NK-92 treated with Interleukin-12 subunit alpha and Interleukin-12 subunit beta, amount 100 ng/mL, for 24 hours (cell line): ENCODE results near the gene OSBPL5.

Experiments
- DNase-seq: peaks from one replicate; lab custom pipeline; 2025; lab: John Stamatoyannopoulos, UW

OSBPL5 gene

DNA sequence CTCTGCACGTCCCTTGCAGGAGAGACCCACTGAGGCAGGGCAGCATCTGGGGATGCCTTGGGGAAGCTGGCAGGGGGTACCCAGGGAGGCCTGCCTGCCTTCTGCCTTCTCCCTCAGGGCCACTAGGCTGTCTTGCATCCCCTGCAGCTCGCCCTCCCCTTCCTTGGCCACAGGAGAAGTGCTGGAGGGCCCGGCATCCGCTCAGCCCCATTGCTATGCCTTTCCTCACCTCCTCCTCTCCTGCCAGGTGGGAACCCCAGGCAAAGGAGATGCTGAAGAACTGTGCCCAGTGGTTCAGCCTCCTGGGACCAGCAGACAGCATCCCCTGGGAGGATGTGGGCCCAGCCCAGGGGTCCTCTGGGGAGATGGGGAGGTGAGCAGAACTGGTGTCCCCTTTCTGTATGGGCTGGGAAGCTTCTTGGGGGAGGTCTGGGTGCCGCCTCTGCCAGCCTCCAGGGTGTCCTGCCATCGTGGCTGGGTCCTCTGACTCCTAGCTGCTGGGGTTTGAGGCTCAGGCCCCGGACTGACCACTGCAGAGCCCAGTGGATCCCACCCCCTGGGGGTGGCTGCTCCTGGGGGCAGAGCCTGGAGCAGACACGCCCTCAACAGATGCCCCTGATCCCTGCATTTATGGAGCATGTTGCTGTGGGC is 32.9 kb upstream of the OSBPL5 start:
- DNase-seq, result no peak

DNA sequence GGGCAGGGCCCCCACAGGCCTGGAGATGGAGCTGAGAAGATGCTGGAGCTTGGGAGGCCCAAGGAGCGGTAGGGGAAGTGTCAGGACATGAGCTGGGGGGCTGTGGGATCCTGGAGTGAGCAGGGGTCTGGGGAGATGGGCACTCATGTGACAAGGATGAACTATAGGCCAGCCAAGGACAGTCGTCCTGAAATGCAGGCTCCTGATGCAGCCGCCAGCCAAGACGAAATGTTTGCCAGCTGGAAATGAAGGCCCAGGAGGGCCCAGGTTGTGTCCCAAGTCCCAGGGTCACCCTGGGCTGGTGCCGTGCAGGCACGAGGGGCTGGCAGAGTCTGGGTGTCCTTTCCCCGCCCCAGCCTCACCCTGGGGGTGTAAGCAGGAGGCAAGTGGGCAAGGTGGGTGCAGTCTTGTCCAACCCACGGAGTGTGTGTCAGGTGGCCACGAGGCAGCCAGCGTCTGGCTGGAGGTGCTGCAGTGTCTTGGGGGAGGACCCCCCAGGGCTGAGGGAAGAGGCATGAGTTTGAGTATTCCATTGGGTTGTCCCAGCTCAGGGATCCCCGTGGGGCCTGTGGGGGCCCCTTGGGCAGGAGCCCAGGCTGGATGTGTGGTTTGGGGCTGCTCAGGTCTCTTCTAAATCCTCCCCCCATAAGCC is 32.1 kb upstream of the OSBPL5 start:
- no peak for DNase-seq

DNA sequence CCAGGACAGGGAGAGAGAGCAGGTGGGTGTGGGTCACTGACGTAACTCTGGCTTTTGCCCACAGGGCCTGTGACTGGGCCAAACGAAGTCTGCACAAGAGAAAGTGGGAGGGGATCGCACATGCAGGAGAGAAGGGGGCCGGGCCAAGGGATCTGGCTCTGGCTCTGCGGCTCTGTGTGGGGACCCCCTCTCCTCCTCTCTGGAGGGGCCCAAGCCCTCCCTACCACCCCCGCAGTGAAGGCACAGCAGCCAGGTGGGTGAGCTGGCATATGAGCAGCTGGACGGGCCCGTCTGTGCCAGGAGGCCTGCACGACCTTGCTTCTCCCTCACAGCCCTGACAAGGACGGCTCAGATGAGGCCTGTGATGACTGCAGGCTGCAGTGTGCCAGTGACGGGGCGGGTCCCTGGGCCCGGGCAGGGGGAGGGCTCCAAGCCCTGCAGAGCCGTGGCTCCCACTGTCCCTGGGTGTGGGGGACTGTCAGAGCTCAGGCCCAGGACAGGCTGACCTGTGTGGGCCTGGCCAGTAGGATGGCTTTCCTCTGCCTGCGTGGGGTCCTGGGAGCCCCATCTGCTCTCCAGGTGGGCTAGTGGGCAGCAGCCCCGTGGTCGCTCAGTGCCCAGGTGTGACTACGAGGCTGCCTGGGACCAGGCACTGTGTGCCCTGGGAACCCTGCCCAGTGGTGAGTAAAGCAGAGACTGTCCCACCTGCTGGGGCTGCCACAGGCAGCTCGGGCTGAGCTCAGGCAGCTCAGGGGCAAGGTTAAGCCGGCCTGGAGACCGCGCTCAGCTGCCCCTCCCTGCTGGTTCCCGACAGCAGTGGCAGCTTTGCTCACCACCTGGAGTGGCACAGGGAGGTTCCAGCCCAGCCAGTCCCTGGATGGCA is 31.3 kb upstream of the OSBPL5 start:
- DNase-seq, result no peak

DNA sequence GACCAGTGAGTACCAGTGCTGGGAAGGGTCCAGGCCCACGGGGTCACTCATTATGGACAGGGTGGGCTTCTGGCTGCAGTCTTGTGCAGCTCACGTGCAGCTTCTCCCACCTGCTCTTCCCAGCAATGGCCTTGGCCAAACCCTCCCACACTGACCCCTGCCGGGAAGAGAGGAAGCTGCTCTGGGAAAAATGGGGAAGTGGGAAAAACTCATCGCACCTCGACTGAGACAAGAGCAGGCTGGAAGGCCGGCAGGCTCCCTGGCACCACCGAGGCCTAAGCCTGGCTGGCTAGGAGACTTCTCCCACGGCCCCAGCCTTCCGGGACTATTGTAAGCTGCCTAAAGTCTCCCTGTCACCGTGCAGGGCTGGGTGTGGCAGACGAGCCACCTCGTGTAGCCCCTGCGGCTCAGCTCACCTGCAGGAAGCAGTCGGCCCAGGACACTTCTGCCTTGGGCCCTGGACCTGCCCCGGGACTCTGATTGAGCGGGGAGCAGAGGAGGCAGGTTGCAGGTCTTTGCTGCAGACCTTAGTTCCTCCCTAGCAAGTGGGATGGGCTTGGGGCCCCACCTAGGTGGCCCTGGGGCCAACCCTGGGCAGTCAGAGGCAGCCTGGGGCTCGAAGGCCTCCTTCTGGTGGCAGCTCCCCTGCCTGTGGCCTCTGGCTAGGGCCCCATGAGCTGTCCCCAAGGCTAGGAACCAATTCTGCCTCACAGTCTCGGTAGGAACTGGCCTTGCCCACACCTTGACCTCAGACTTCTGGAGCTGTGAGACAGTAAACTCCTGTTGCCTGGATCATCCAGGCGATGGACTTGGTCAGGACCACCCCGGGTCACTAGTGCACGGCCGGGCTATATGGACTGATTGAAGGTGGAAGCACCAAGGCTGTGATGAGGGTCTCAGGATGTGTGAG is 30.4 kb upstream of the OSBPL5 start:
- DNase-seq, result no peak

DNA sequence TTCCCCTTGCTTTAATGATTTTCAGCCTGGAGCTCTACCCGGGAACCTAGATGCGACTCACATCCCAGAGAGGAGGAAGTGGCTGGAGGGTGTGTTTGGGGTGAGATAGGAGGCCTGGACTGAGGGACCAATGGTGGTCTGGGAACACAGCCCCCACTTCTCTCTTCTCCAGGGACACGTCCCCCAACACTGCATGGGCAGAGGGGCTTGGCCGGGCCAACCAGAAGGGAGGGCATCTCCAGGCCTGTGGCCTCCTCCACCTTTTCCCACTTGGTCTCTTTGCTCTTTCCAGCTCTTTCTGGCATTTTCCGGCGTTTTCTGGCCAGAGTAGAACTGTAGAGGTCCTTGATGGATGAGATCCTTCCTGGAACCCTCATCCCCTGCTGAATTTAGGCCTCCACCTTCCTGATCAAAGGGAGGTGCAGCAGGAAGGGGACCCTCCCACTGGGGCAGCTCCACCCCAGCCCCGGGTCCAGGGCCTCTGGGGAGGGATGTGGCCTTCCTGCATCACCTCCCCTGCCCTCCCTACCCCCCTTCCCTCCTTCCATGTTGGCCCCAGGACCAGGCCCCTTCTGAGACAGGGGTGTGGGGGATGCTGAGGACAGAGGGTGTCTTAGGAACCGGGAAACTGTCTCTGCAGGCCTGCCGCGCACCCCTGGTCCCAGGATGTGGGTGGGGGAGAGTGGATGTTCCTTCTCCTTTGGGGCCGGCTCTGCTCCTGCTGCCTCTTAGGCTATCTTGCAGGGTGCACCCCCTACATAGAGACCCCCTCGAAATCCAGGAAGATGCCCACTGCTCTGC is 29.1 kb upstream of the OSBPL5 start:
- DNase-seq, result no peak

DNA sequence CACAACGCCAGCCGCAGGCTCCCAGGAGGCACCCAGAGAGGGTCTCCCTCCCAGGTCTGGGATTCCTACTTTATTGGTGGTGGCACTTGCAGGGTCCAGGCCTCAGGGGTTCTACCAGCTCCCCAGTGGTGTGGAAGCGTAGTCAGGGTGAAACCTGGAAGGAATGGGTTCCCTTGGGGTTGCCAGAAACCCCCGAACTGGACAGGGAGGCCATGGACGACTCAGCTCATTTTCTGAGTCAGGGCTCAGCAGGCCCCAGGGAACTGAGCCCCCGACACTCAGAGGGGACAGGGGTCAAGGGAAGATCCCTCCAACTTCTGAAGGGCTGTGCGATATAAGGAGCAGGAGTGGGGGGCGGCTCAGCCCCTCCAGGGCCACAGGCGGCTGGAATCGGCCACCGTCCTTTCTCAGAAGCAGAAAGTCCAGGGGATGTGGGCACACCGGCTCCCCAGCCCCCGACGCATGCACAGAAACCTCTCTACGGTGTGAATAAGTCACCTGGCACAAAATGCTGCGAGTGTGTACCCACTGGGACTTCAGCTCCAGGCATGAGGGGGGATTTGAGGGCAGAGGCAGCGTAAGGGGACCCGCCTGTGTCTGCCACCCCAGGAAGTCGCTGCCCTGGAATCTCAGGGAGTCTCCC is 28.4 kb upstream of the OSBPL5 start:
- no peak for DNase-seq

DNA sequence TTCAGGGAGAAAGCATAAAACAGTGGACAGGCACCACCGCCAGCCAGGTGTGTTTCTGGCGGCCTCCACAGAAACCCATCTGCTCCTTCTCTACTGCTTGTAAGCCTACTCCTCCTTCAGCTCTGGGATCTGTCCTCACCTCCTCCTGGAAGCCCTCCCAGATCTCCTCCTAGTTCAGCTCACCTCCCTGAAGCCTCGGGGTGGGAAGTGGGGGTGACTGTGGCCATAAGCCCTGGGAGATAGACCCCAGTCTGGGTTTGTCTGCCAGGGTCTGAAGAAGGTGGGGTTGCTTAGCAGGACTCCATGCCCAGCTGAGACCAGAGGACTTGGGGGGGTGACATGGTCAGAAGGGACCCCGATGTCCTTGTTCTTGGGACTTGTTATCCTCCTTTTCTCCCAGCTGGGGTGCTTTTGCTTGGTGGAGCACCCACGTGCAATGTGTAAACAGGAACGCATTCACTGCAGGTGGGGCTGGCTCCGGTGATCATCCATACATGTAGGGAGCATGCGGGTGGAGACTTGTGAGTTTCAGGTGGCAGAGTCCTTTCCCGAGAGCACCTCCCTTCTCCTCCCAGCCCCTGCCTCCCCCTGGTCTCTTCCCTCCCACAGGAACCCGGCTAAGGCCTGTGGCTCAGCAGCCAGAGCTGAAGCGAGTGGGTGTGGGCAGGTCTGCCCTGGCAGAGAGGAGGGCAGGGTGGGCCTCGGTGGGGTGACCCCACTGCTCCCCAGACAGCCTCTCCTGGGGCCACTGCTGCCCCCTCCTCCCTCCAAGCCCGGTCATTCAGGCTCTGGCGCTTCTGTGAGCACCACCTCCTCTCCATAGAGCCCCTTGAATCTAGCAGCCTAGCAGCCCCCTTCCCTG is 27.6 kb upstream of the OSBPL5 start:
- DNase-seq, result no peak

DNA sequence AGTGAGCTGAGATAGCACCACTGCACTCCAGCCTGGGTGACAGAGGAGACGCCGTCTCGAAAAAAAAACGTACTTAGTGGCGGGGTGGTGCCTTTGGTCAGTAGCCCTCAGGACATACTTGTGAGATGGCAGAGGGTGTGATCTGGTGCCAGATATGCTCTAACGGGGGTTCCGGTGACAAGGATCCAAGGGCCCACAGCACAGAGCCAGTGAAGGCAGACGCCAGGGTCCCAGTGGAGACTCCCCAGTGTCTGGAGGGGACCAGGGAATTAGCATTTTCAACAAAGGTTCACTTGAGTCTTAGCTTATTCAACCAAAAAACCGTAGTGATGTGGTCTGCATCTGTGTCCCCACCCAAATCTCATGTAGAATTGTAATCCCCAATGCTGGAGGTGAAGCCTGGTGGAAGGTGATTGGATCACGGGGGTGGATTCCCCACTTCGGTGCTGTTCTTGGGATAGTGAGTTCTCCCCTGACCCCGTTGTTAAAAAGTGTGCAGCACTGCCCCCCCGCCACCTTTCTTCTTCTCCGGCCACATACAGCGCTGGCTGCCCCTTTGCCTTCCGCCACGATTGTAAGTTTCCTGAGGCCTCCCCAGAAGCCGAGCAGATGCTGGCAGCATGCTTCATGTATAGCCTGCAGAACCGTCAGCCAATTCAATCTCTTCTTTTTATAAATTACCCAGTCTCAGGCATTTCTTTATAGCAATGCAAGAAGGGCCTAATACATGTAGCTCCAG is 26.6 kb upstream of the OSBPL5 start:
- no peak for DNase-seq

DNA sequence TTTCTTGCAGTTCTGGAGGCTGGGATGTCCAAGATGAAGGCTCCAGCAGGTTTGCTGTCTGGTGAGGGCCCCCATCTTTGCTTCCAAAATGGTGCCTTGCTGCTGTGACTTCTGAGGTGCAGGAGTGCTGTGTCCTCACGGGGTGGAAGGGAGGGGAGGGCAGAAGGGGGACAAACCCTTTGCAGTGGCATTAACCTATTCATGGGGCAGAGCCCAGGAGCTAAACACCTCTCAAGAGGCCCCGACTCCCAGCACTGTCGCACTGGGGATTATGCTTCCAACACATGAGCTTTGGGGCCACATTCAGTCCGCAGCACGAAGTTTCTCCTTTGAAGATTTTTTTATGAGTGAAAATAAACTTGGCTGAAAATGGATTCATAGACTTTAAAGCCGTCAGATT is 25.5 kb upstream of the OSBPL5 start:
- no peak for DNase-seq

DNA sequence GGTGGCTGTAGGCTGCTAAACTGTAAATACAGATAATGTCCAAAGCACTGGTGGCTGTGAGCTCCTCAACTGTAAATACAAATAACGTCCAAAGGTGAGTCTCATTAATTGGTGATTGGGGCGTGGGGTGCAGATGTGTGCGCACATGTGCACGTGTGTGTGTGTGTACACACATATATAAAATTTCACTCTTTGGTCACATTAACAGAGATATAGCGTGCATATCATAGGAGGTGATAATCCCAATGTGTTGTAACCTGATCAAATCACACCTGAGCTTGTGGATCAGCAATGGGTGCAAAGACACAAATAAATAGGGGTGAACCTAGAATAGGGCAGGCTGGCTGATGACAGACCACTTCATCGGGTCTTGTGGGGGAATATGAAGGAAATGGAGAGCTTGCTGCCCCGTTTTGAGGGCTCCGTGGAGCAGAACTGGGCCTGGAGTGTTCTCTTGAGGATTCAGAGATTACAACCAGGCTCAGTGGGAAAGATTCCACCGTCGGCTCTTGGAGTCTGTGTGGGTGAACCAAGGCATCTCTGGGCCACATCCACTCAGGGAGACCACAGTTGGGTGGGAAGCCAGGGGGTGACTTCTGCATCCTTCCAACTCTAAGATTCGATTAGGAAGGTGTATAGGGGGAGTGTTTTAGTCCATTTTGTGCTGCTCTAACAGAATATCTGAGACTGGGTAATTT is 24.9 kb upstream of the OSBPL5 start:
- no peak for DNase-seq

DNA sequence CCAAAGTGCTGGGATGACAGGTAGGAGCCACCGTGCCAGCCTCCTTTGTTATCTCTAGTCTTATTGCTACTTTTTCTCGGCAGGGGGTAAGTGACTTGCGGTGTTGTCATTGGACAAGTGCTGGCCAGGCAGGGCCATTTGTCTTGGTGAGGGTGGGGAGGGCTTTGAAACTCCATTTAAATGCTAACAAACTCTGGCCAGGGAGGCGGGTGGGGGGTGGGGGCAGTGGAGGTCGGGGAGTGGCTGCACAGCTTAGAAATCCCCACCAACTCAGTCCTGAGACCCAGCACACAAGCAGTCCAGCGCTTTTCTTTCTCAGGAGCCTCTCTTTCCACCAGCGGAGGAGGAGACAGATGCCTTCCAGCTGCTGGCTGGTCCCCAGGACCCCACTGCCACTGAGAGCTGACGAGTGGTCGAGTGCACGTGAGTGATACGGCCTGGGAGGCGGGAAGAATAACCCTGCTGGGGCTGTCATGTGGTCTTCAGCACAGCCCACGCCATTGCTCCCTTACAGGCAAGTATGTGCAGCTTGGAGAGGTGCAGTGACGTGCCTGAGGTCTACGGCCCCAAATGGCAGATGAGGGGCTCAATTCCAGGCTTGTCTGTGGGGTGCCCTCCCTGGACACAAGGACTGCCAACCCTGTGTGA is 24.2 kb upstream of the OSBPL5 start:
- no peak for DNase-seq

DNA sequence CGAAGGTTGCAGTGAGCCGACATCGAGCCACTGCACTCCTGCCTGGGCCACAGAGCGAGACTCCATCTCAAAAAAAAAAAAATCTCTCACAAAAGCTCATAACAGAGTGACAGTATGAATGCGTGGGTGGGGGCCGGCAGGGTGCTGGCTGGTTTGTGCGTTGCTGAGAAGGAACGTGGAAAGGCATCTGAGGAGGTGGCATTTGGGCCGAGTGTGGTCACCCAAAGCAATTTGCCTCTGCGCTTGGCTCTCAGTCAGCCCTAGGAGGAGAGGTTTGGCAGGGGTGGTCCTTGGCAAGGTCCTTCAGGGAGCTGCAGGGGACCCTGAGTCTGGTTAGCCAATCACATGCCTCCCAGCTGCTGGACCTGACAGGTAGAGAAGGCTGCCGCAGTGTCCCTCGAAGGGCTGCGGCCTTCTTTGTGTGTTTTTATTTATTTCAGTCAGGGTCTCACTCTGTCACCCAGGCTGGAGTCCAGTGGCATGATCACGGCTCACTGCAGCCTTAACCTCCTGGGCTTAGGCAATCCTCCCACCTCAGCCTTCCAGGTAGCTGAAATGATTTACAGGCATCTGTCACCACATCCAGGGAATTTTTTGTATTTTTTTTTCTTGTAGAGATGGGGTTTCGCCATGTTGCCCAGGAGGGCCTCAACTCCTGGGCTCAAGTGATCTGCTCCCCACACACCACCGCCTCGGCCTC is 23.5 kb upstream of the OSBPL5 start:
- DNase-seq, result no peak

DNA sequence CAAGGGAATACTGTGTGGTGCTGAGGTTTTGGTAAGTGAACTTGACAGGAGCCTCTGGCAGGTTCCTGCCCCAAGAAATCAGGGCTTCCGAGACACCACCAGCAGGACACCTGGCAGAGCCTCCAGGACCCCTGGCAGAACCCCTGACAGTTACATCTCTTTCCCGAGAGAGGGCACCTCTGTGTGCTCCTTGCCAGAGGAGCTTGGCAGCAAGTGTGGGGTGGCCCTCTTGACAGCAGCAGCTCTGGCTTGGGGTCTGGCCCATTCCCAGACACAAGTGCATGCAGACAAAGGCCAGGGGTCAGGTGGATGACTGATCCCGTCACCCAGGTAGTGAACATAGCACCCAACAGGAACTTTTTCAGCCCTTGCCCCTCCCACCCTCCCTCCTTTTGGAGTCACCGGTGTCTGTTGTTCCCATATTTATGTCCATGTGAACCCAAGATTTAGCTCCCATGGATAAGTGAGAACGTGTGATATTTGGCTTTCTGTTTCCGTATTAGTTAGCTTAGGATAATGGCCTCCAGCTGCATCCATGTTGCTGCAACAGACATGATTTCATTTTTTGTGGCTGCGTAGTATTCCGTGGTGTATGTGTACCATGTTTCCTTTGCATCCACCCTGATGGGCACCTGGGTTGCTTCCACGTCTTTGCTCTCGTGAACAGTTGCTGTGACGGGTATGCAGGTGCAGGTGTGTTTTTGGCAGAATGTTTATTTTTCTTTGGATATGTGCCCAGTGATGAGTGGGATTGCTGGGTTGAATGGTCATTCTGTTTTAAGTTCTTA is 21.2 kb upstream of the OSBPL5 start:
- DNase-seq, result no peak

DNA sequence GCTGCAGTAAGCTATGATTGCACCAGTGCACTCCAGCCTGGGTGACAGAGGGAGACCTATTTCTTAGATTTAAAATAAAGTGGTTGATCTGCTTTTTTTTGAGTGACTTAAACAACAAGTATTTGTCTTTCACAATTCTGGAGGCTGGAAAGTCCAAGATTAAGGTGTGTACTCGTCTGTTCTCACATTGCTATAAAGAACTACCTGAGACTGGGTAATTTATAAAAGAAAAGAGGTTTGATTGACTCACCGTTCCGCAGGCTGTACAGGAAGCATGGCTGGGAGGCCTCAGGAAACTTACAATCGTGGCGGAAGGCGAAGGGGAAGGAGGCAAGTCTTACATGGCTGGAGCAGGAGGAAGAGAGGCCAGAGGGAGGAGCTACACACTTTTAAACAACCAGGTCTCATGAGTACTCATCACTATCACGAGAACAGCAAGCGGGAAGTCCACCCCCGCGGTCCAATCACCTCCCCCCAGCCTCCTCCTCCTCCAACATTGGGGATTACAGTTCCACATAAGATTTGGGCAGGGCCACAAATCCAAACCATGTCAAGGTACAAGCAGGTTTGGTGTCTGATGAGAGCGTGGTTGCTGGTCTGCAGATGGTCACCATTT is 19.7 kb upstream of the OSBPL5 start:
- no peak for DNase-seq

DNA sequence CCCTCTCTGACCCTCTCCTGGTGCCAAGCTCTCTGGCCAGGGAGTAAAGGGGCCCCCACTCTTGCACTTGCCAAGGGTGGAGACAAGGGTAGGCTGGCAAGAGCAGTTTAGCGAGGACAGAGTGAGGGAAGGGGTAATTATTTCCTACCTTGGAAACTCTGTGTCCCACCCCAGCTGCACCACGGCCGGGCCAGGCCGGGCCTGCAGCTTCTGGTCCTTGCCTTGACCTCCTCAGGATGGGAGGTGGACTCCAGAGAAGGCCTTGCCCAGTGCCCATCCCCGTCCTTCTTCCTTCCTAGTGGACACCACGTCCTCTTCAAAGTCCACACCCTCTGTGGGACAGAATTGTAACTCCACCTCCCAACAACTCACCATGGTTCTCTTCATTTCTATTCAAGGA is 18.4 kb upstream of the OSBPL5 start:
- no peak for DNase-seq

DNA sequence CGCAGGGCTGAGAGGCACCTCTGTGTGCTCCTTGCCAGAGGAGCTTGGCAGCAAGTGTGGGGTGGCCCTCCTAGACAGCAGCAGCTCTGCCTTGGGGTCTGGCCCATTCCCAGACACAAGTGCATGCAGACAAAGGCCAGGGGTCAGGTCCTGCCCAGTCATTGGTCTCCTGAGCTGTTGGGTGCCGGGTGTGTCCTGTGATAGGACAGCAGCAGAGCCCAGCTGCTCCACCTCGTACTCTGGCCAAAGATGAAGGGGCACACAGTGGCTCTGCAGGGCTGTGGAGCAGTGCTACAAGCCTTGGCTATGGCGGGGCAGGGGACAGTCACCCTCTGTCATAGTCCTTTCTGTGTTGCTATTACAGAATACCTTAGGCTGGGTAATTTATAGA is 17.3 kb upstream of the OSBPL5 start:
- no peak for DNase-seq
